HepG2 (cell line): ENCODE data around the gene PLEKHB1. TPM values are rescaled to one million over a fixed set of nuclear protein-coding genes. Genes with fewer than 3 reads are reported as not detected.

Source experiments
- BCL6 ChIP-seq: IDR thresholded peaks from 2 replicates; pipeline ENCODE4 v1.6.1; 2016; ENCODE audit warnings: missing genetic modification reagents, missing compliant biosample characterization
- BORCS8-MEF2B ChIP-seq: sonication (generic); formaldehyde crosslinking; IDR thresholded peaks from 2 replicates; pipeline ENCODE4 v1.8.0; 2022; ENCODE audit warnings: mild to moderate bottlenecking, missing genetic modification reagents
- BRCA1 ChIP-seq: sonication (generic); formaldehyde crosslinking; IDR thresholded peaks from 2 replicates; pipeline ENCODE4 v1.4.0; 2020; ENCODE audit warnings: missing genetic modification reagents
- MBNL3 ChIP-seq: fragments of 250-450 bp; sonication (Bioruptor Pico); conservative IDR thresholded peaks from 2 replicates; pipeline ENCODE4 v1.8.0; 2022; ENCODE audit warnings: mild to moderate bottlenecking, inconsistent platforms
- MED13 ChIP-seq: sonication (generic); formaldehyde crosslinking; IDR thresholded peaks from 2 replicates; pipeline ENCODE4 v1.5.0; 2020; ENCODE audit warnings: missing genetic modification reagents
- PAX8 ChIP-seq: sonication (generic); formaldehyde crosslinking; IDR thresholded peaks from 2 replicates; pipeline ENCODE4 v1.8.0; 2022; ENCODE audit warnings: mild to moderate bottlenecking, missing genetic modification reagents, borderline replicate concordance
- PHF8 ChIP-seq: sonication (generic); formaldehyde crosslinking; IDR thresholded peaks from 2 replicates; pipeline ENCODE4 v1.5.0; 2020; ENCODE audit warnings: missing genetic modification reagents
- PITX1 ChIP-seq: sonication (generic); formaldehyde crosslinking; IDR thresholded peaks from 2 replicates; pipeline ENCODE4 v1.5.1; 2020; ENCODE audit warnings: mild to moderate bottlenecking, missing genetic modification reagents
- RFX5 ChIP-seq: IDR thresholded peaks from 2 replicates; pipeline ENCODE4 v1.6.1; 2011; ENCODE audit warnings: low read depth, low read length, improper control_type of control experiment
- SAP130 ChIP-seq: IDR thresholded peaks from 2 replicates; pipeline ENCODE4 v1.6.1; 2016; ENCODE audit warnings: low read depth
- SIX4 ChIP-seq: sonication (generic); formaldehyde crosslinking; IDR thresholded peaks from 2 replicates; pipeline ENCODE4 v1.4.0; 2020; ENCODE audit warnings: missing genetic modification reagents
- ZBTB3 ChIP-seq: sonication (generic); formaldehyde crosslinking; IDR thresholded peaks from 2 replicates; pipeline ENCODE4 v1.4.0; 2020; ENCODE audit warnings: low read depth, mild to moderate bottlenecking, moderate library complexity, missing genetic modification reagents, borderline replicate concordance
- ZNF234 ChIP-seq: sonication (generic); formaldehyde crosslinking; conservative IDR thresholded peaks from 2 replicates; pipeline ENCODE4 v1.5.1; 2020; ENCODE audit warnings: mild to moderate bottlenecking, missing genetic modification reagents
- ZNF256 ChIP-seq: sonication (generic); formaldehyde crosslinking; conservative IDR thresholded peaks from 2 replicates; pipeline ENCODE4 v1.4.0; 2020; ENCODE audit warnings: missing genetic modification reagents
- ZNF30 ChIP-seq: sonication (generic); formaldehyde crosslinking; IDR thresholded peaks from 2 replicates; pipeline ENCODE4 v1.5.0; 2020; ENCODE audit warnings: mild to moderate bottlenecking, missing genetic modification reagents
- ZNF343 ChIP-seq: sonication (generic); formaldehyde crosslinking; IDR thresholded peaks from 2 replicates; pipeline ENCODE4 v1.4.0; 2020; ENCODE audit warnings: mild to moderate bottlenecking, missing genetic modification reagents
- ZNF546 ChIP-seq: sonication (generic); formaldehyde crosslinking; conservative IDR thresholded peaks from 2 replicates; pipeline ENCODE4 v1.8.1; 2023; ENCODE audit warnings: mild to moderate bottlenecking, missing genetic modification reagents
- ZNF703 ChIP-seq: sonication (generic); formaldehyde crosslinking; IDR thresholded peaks from 2 replicates; pipeline ENCODE4 v1.5.1; 2020; ENCODE audit warnings: missing genetic modification reagents, mild to moderate bottlenecking, moderate library complexity, borderline replicate concordance
- ZNF720 ChIP-seq: sonication (generic); formaldehyde crosslinking; IDR thresholded peaks from 2 replicates; pipeline ENCODE4 v1.4.0; 2020; ENCODE audit warnings: missing genetic modification reagents
- ZNF766 ChIP-seq: sonication (generic); formaldehyde crosslinking; IDR thresholded peaks from 2 replicates; pipeline ENCODE4 v1.5.0; 2020; ENCODE audit warnings: missing genetic modification reagents, borderline replicate concordance
- ZNF891 ChIP-seq: sonication (generic); formaldehyde crosslinking; IDR thresholded peaks from 2 replicates; pipeline ENCODE4 v1.5.0; 2020; ENCODE audit warnings: mild to moderate bottlenecking, missing genetic modification reagents
- ZSCAN29 ChIP-seq: sonication (generic); formaldehyde crosslinking; conservative IDR thresholded peaks from 2 replicates; pipeline ENCODE4 v1.4.0; 2020; ENCODE audit warnings: mild to moderate bottlenecking, missing genetic modification reagents
- polyA plus RNA-seq, 8 experiments: library from polyadenylated mRNA; depleted of rRNA in 3 of 8; stranded (reverse) in 7 of 8; unstranded in 1 of 8; fragments of >200 nt; fragmentation: Illumina TruSeq in 4 of 8; extraction: Trizol in 4 of 8; gene quantifications; 2 replicates each; pipeline versions ENCODE4 v1.2.1 to v1.2.3, GENCODE V29; 2011 to 2016; ENCODE audit warnings: low read depth in 4 of 8, missing spikeins in 1 of 8, mixed read lengths in 1 of 8; ENCODE audit not compliant: insufficient read depth in 1 of 8
- total RNA-seq, 5 experiments: library from RNA; depleted of rRNA; stranded (reverse); fragments of >200 nt; fragmentation: Illumina TruSeq; extraction: Trizol; gene quantifications; 2 replicates each; pipeline ENCODE4 v1.2.3, GENCODE V29; 2016; ENCODE audit warnings: low read depth in 1 of 5
- TF ChIP-seq, protein P1 (sequence below): IDR thresholded peaks from 2 replicates; pipeline ENCODE4 v1.6.1; 2012; ENCODE audit warnings: inconsistent platforms
- TF ChIP-seq, protein P2 (sequence below): sonication (generic); formaldehyde crosslinking; IDR thresholded peaks from 2 replicates; pipeline ENCODE4 v1.8.1; 2023; ENCODE audit warnings: mild to moderate bottlenecking, inconsistent platforms, moderate library complexity, missing genetic modification reagents, borderline replicate concordance
- TF ChIP-seq, protein P3 (sequence below): sonication (generic); formaldehyde crosslinking; IDR thresholded peaks from 2 replicates; pipeline ENCODE4 v1.5.0; 2020; ENCODE audit warnings: missing genetic modification reagents, mild to moderate bottlenecking, borderline replicate concordance
- TF ChIP-seq, protein P4 (sequence below): sonication (generic); formaldehyde crosslinking; IDR thresholded peaks from 2 replicates; pipeline ENCODE4 v1.4.0; 2020; ENCODE audit warnings: mild to moderate bottlenecking, missing genetic modification reagents
- TF ChIP-seq, protein P5 (sequence below): IDR thresholded peaks from 2 replicates; pipeline ENCODE4 v1.6.1; 2016; ENCODE audit warnings: mild to moderate bottlenecking

PLEKHB1 gene
- total and polyA plus RNA-seq, 2 of the 13 experiments (the other 11 are each of a cell fraction or from before 2014, with no cell fraction given) = 68.0 to 99.3 TPM

DNA sequence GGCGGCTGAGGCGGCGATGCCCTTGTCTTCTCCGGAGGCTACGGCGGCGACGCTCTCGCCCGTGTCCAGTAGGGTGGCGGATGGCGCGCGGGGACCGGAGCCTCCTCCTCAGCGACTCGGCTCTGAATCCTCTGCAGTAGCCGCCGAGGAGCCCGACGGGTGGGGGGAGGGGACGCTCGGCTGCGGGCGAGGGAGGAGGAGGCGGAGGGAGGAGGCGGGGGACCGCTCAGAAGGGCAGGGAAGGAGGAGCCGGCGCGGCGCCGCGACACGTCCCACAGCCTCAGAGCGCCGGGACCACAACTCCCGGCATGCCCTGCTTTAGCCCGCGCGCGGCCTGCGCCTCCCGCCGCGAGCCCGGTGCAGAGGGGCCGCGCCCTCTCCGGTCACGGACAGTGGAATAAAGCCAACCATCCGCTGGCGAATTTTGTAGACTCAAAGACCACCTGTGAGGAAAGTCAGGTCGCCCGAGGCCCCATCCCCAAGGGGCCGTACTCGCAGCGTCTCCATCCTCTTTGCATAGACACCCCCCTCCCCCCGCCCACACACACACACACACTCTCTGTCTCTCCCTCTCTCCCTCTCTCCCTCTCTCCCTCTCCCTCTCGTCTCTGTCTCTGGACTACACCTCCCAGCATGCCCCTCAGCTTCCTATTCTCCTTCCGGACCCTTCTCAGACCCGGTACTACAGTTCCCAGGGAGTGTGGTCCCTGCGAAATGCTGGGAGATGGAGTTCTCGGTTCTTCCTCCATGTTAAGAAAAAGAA, 48.2 kb upstream of the PLEKHB1 start, which contains the start of gene FAM168A (continued):
- TF ChIP-seq, protein P1, sequence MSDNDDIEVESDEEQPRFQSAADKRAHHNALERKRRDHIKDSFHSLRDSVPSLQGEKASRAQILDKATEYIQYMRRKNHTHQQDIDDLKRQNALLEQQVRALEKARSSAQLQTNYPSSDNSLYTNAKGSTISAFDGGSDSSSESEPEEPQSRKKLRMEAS = 0 out of 2 replicates have a peak, but pooled peaks have one; percentile 13
- no peak for TF ChIP-seq MBNL3 (CRISPR knock-in tag)
- 0 out of 2 replicates have a peak, but pooled peaks have one; percentile 81 for TF ChIP-seq PAX8
- 0 out of 2 replicates have a peak, but pooled peaks have one; percentile 58 for TF ChIP-seq BCL6 (CRISPR knock-in tag)
- peak; percentile 94 for TF ChIP-seq SAP130 (CRISPR knock-in tag)
- peak; percentile 75 for TF ChIP-seq ZNF891 (CRISPR knock-in tag)
- TF ChIP-seq, protein P2, sequence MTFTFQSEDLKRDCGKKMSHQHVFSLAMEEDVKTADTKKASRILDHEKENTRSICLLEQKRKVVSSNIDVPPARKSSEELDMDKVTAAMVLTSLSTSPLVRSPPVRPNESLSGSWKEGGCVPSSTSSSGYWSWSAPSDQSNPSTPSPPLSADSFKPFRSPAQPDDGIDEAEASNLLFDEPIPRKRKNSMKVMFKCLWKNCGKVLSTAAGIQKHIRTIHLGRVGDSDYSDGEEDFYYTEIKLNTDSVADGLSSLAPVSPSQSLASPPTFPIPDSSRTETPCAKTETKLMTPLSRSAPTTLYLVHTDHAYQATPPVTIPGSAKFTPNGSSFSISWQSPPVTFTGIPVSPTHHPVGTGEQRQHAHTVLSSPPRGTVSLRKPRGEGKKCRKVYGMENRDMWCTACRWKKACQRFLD (CRISPR knock-in tag) = no peak
- TF ChIP-seq ZSCAN29 = 0 out of 2 replicates have a peak, but pooled peaks have one; percentile 63
- TF ChIP-seq, protein P3, sequence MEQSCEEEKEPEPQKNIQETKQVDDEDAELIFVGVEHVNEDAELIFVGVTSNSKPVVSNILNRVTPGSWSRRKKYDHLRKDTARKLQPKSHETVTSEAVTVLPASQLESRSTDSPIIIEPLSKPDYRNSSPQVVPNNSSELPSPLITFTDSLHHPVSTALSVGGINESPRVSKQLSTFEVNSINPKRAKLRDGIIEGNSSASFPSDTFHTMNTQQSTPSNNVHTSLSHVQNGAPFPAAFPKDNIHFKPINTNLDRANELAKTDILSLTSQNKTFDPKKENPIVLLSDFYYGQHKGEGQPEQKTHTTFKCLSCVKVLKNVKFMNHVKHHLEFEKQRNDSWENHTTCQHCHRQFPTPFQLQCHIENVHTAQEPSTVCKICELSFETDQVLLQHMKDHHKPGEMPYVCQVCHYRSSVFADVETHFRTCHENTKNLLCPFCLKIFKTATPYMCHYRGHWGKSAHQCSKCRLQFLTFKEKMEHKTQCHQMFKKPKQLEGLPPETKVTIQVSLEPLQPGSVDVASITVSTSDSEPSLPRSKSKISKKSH (CRISPR knock-in tag) = no peak
- TF ChIP-seq, protein P4, sequence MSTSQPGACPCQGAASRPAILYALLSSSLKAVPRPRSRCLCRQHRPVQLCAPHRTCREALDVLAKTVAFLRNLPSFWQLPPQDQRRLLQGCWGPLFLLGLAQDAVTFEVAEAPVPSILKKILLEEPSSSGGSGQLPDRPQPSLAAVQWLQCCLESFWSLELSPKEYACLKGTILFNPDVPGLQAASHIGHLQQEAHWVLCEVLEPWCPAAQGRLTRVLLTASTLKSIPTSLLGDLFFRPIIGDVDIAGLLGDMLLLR (CRISPR knock-in tag) = no peak
- no peak for TF ChIP-seq ZNF720 (CRISPR knock-in tag)
- no peak for TF ChIP-seq ZNF30
- TF ChIP-seq ZNF766 (CRISPR knock-in tag) = no peak
- no peak for TF ChIP-seq ZNF703 (CRISPR knock-in tag)
- TF ChIP-seq ZNF343 = 0 out of 2 replicates have a peak, but pooled peaks have one; percentile 72
- TF ChIP-seq ZNF256 (CRISPR knock-in tag) = no peak
- TF ChIP-seq PITX1 (CRISPR knock-in tag) = peak; percentile 6; the same call in 1 of the 2 replicates
- peak; percentile 83 for TF ChIP-seq BORCS8-MEF2B (CRISPR knock-in tag)
- peak; percentile 56; the same call in 1 of the 2 replicates for TF ChIP-seq ZNF546 (CRISPR knock-in tag)
- TF ChIP-seq SIX4 (CRISPR knock-in tag) = peak; percentile 39; the same call in 1 of the 2 replicates
- TF ChIP-seq BRCA1 (CRISPR knock-in tag) = no peak
- no peak for TF ChIP-seq ZNF234 (CRISPR knock-in tag)
- TF ChIP-seq, protein P5, sequence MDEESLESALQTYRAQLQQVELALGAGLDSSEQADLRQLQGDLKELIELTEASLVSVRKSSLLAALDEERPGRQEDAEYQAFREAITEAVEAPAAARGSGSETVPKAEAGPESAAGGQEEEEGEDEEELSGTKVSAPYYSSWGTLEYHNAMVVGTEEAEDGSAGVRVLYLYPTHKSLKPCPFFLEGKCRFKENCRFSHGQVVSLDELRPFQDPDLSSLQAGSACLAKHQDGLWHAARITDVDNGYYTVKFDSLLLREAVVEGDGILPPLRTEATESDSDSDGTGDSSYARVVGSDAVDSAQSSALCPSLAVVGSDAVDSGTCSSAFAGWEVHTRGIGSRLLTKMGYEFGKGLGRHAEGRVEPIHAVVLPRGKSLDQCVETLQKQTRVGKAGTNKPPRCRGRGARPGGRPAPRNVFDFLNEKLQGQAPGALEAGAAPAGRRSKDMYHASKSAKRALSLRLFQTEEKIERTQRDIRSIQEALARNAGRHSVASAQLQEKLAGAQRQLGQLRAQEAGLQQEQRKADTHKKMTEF (CRISPR knock-in tag) = peak; percentile 90
- 0 out of 2 replicates have a peak, but pooled peaks have one; percentile 15 for TF ChIP-seq RFX5
- TF ChIP-seq ZBTB3 (CRISPR knock-in tag) = 0 out of 2 replicates have a peak, but pooled peaks have one; percentile 27
- no peak for TF ChIP-seq MED13 (CRISPR knock-in tag)
- TF ChIP-seq PHF8 (CRISPR knock-in tag) = peak; percentile 89
